IMR-90 (cell line): ENCODE results near the gene PDZRN3. TPM values are rescaled to one million over a fixed set of nuclear protein-coding genes. Genes with fewer than 3 reads are reported as not detected.

Experiments
- ATAC-seq: fragments of 200-7000 bp; cut with Tn5 transposase; 2 replicates; pipeline ENCODE4 v1.9.1; 2020; ENCODE audit warnings: low read depth, mild to moderate bottlenecking, moderate library complexity
- BruUV-seq: library from RNA; stranded (reverse); fragments of 400-500 nt; replicated peaks from 2 replicates; lab custom pipeline; 2021; lab: Mats Ljungman, UMichigan
- CTCF ChIA-PET: fragments of 300-600 bp; formaldehyde crosslinking; extraction: SDS; loops from one replicate; lab custom pipeline; 2021; ENCODE audit warnings: antibody characterized with exemption; lab: Yijun Ruan, JAX
- POLR2A ChIA-PET: fragments of 300-600 bp; sonication (Branson Sonifier 250); formaldehyde crosslinking; loops from one replicate; lab custom pipeline; 2022; ENCODE audit warnings: antibody characterized with exemption; ENCODE audit not compliant: unreplicated experiment; lab: Charles Lee
- DNase-seq: peaks from one replicate; pipeline ENCODE4 v3.0.0; 2013
- H2AFZ ChIP-seq: replicated peaks from 2 replicates; pipeline ENCODE3; 2013; ENCODE audit warnings: low read length, mild to moderate bottlenecking; ENCODE audit not compliant: poor library complexity
- H2AK5ac ChIP-seq: 2 replicates; pipeline ENCODE4 v1.6.1; 2013; ENCODE audit warnings: low read depth, low read length, inconsistent platforms
- H2AK9ac ChIP-seq: replicated peaks from 2 replicates; pipeline ENCODE3; 2013; ENCODE audit warnings: mild to moderate bottlenecking, low read depth, low read length, moderate library complexity; ENCODE audit not compliant: poor library complexity
- H2BK120ac ChIP-seq: 2 replicates; pipeline ENCODE4 v1.6.1; 2013; ENCODE audit warnings: low read depth, low read length, inconsistent platforms
- H2BK15ac ChIP-seq: 3 replicates; pipeline ENCODE4 v1.6.1; 2013; ENCODE audit warnings: low read depth, low read length, inconsistent platforms
- H2BK20ac ChIP-seq: 2 replicates; pipeline ENCODE4 v1.6.1; 2013; ENCODE audit warnings: low read depth, mild to moderate bottlenecking, inconsistent platforms, low read length, moderate library complexity
- H2BK5ac ChIP-seq: 2 replicates; pipeline ENCODE4 v1.6.1; 2013; ENCODE audit warnings: mild to moderate bottlenecking, low read depth, low read length, inconsistent platforms; ENCODE audit not compliant: poor library complexity, severe bottlenecking
- H3K14ac ChIP-seq: replicated peaks from 2 replicates; pipeline ENCODE4 v1.6.1; 2013; ENCODE audit warnings: low read depth, low read length, inconsistent platforms
- H3K18ac ChIP-seq: 2 replicates; pipeline ENCODE4 v1.6.1; 2013; ENCODE audit warnings: low read depth, low read length, control low read depth
- H3K23ac ChIP-seq: 2 replicates; pipeline ENCODE4 v1.6.1; 2013; ENCODE audit warnings: low read depth, low read length, inconsistent platforms
- H3K27ac ChIP-seq: 2 replicates; pipeline ENCODE4 v1.5.1; 2013; ENCODE audit warnings: mild to moderate bottlenecking, control low read depth, low read length; ENCODE audit not compliant: insufficient read depth
- H3K27me3 ChIP-seq: 2 replicates; pipeline ENCODE4 v1.6.1; 2013; ENCODE audit warnings: low read length; ENCODE audit not compliant: control insufficient read depth, insufficient read depth
- H3K36me3 ChIP-seq: 2 replicates; pipeline ENCODE4 v1.6.1; 2013; ENCODE audit warnings: low read length, mixed read lengths; ENCODE audit not compliant: control insufficient read depth, insufficient read depth
- H3K4ac ChIP-seq: 2 replicates; pipeline ENCODE4 v1.6.1; 2013; ENCODE audit warnings: low read depth, low read length, inconsistent platforms
- H3K4me1 ChIP-seq: 2 replicates; pipeline ENCODE4 v1.6.1; 2013; ENCODE audit warnings: low read length, mixed read lengths; ENCODE audit not compliant: control insufficient read depth, insufficient read depth
- H3K4me2 ChIP-seq: 2 replicates; pipeline ENCODE4 v1.6.1; 2013; ENCODE audit warnings: low read depth, mild to moderate bottlenecking, control low read depth, low read length, moderate library complexity
- H3K4me3 ChIP-seq: 2 replicates; pipeline ENCODE4 v1.5.1; 2013; ENCODE audit warnings: low read depth, mild to moderate bottlenecking, control low read depth, low read length, moderate library complexity; ENCODE audit not compliant: insufficient read depth
- H3K56ac ChIP-seq: 2 replicates; pipeline ENCODE4 v1.6.1; 2013; ENCODE audit warnings: low read length, inconsistent platforms; ENCODE audit not compliant: insufficient read depth; ENCODE audit errors: extremely low read depth
- H3K79me1 ChIP-seq, 2 experiments: 2 replicates each; pipeline ENCODE4 v1.6.1; 2013; ENCODE audit warnings: low read length in 2 of 2, inconsistent platforms in 1 of 2, low read depth in 1 of 2
- H3K9ac ChIP-seq: 2 replicates; pipeline ENCODE4 v1.6.1; 2013; ENCODE audit warnings: low read depth, low read length, control low read depth
- H3K9me1 ChIP-seq: 2 replicates; pipeline ENCODE4 v1.6.1; 2013; ENCODE audit warnings: low read length, inconsistent platforms; ENCODE audit not compliant: insufficient read depth
- H3K9me3 ChIP-seq: 2 replicates; pipeline ENCODE4 v1.6.1; 2013; ENCODE audit warnings: low read length; ENCODE audit not compliant: control insufficient read depth, insufficient read depth
- H4K20me1 ChIP-seq: 2 replicates; pipeline ENCODE4 v1.6.1; 2013; ENCODE audit warnings: low read length, inconsistent platforms; ENCODE audit not compliant: insufficient read depth
- H4K5ac ChIP-seq: 2 replicates; pipeline ENCODE4 v1.6.1; 2013; ENCODE audit warnings: mild to moderate bottlenecking, low read depth, low read length, control low read depth
- H4K8ac ChIP-seq, 2 experiments: 2 replicates each; pipeline ENCODE4 v1.6.1; 2013; ENCODE audit warnings: low read depth in 2 of 2, low read length in 2 of 2, control low read depth in 1 of 2, inconsistent platforms in 1 of 2
- H4K91ac ChIP-seq: 2 replicates; pipeline ENCODE4 v1.6.1; 2013; ENCODE audit warnings: low read depth, low read length, inconsistent platforms; ENCODE audit not compliant: insufficient read depth
- FOS ChIP-seq: fragments of 150-350 bp; IDR thresholded peaks from 2 replicates; pipeline ENCODE4 v1.6.1; 2016; ENCODE audit warnings: low read depth, low read length
- POLR2A ChIP-seq: IDR thresholded peaks from 2 replicates; pipeline ENCODE4 v1.6.1; 2012; ENCODE audit warnings: mild to moderate bottlenecking, low read depth, low read length
- WGBS, 2 experiments: methylation state at CpG; one replicate each; pipeline versions ENCODE4 v1.1.5 to v1.1.7; 2013; ENCODE audit warnings: missing lambda C conversion rate in 2 of 2; ENCODE audit not compliant: insufficient read length in 1 of 2; ENCODE audit errors: extremely low coverage in 2 of 2; 5-methylcytosine and 5-hydroxymethylcytosine counted together
- dilution Hi-C: fragments of 300-500 bp; cut with HindIII; formaldehyde crosslinking; loops from one replicate; pipeline ENCODE4 v1.14.3; 2018; ENCODE audit warnings: low sequenced_read_pairs; ENCODE audit not compliant: unreplicated experiment
- in situ Hi-C: fragments of 300-500 bp; cut with MboI; formaldehyde crosslinking; loops from 3 replicates; pipeline ENCODE4 v1.14.3; 2019; ENCODE audit warnings: low sequenced_read_pairs, inconsistent platforms, mixed read lengths
- intact Hi-C: fragments of 100-400 bp; cut with micrococcal nuclease; formaldehyde crosslinking; loops from 2 replicates; pipeline ENCODE4 v1.10.0; 2022
- polyA plus RNA-seq, 3 experiments: library from polyadenylated mRNA; depleted of rRNA; stranded (reverse); fragments of >200 nt; gene quantifications; 2 replicates each; pipeline ENCODE4 v1.2.3, GENCODE V29; 2012; ENCODE audit warnings: low replicate concordance in 1 of 3
- total RNA-seq: library from RNA; depleted of rRNA; stranded (reverse); fragments of >200 nt; gene quantifications from 2 replicates; pipeline ENCODE4 v1.2.3, GENCODE V29; 2012
- TF ChIP-seq, protein P1 (sequence below): fragments of 150-350 bp; IDR thresholded peaks from 2 replicates; pipeline ENCODE4 v1.6.1; 2016; ENCODE audit warnings: low read depth, mild to moderate bottlenecking, low read length, moderate library complexity, borderline replicate concordance

Gene PDZRN3
- total and polyA plus RNA-seq, 2 of the 4 experiments (the other 2 are of a cell fraction) = 9.4 to 17.0 TPM

- no peak overlapping the region for H3K18ac ChIP-seq
- WGBS, 2 experiments = no CpG with 5 or more reads among the region's 4 CpGs
- no peaks in the 10 kb centered on the region for H3K9me3 ChIP-seq
- peaks cover 2% of the 10 kb centered on the region; the same call in 1 of the 2 replicates for H3K9me1 ChIP-seq
- DNase-seq = no peak
- CTCF ChIA-PET = interaction anchor here (0.6 to 1.3 kb wide), 3 partner anchors 14 to 935 kb away, joined by 3 to 5 read pairs (median 4); no protein-coding TSS in a partner anchor
- ATAC-seq = no peak
- H3K56ac ChIP-seq = no peak overlapping the region
- intact Hi-C loops = no loop called here
- H2BK120ac ChIP-seq = no peak overlapping the region
- in situ Hi-C loops = no loop called here
- peaks cover 4% of the 10 kb centered on the region for H3K4me1 ChIP-seq
- POLR2A ChIA-PET = no interaction called here
- H2BK20ac ChIP-seq = no peak overlapping the region
- peaks cover 7% of the 10 kb centered on the region; the same call in 1 of the 2 replicates for H4K20me1 ChIP-seq
- H3K27me3 ChIP-seq = no peaks in the 10 kb centered on the region
- no TSS peak for BruUV-seq
- no peak overlapping the region for H2AK9ac ChIP-seq
- no peak overlapping the region for H2AK5ac ChIP-seq
- TF ChIP-seq FOS (no peak), POLR2A (no peak)
- TF ChIP-seq, protein P1, sequence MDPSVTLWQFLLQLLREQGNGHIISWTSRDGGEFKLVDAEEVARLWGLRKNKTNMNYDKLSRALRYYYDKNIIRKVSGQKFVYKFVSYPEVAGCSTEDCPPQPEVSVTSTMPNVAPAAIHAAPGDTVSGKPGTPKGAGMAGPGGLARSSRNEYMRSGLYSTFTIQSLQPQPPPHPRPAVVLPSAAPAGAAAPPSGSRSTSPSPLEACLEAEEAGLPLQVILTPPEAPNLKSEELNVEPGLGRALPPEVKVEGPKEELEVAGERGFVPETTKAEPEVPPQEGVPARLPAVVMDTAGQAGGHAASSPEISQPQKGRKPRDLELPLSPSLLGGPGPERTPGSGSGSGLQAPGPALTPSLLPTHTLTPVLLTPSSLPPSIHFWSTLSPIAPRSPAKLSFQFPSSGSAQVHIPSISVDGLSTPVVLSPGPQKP = no peak
- no peak overlapping the region for H3K4me2 ChIP-seq
- no peak overlapping the region for H3K9ac ChIP-seq
- H3K4me3 ChIP-seq = no peak overlapping the region
- no peaks in the 10 kb centered on the region for H3K36me3 ChIP-seq
- no peak overlapping the region for H3K23ac ChIP-seq
- H4K5ac ChIP-seq = no peak overlapping the region
- H3K79me1 ChIP-seq = peaks cover 13 to 16% of the 10 kb centered on the region in 2 experiments; a peak in 3 of 4 replicates
- no peak overlapping the region for H2BK5ac ChIP-seq
- no peak overlapping the region for H3K27ac ChIP-seq
- no peak overlapping the region for H2AFZ ChIP-seq
- H3K4ac ChIP-seq = no peak overlapping the region
- H3K14ac ChIP-seq = no peak overlapping the region
- H2BK15ac ChIP-seq = no peak overlapping the region
- no peak overlapping the region for H4K91ac ChIP-seq
- dilution Hi-C loops = no loop called here
- no peak overlapping the region for H4K8ac ChIP-seq
These were observed 138.8 kb downstream of the PDZRN3 start for GRCh38 chr3:73485877-73486330.
